GM19099 (cell line): ENCODE measurements around the gene DENND1B.

Source experiments
- POLR2A ChIP-seq: IDR thresholded peaks from 3 replicates; pipeline ENCODE4 v1.6.1; 2011; ENCODE audit warnings: low read depth; ENCODE audit not compliant: insufficient read length; ENCODE audit errors: extremely low read depth

DENND1B gene

GRCh38 chr1:197660389-197660788, 114.9 kb downstream of the DENND1B start:
- no peak for TF ChIP-seq POLR2A

- no peak for TF ChIP-seq POLR2A
Measured at GRCh38 chr1:197659171-197659570, 116.1 kb downstream of the DENND1B start.

- TF ChIP-seq POLR2A = no peak
Measured at GRCh38 chr1:197649188-197649587, 126.1 kb downstream of the DENND1B start.

GRCh38 chr1:197638316-197638715, 137.0 kb downstream of the DENND1B start:
- no peak for TF ChIP-seq POLR2A

- TF ChIP-seq POLR2A = no peak
Measured at GRCh38 chr1:197637406-197637805, 137.9 kb downstream of the DENND1B start.

- TF ChIP-seq POLR2A = no peak
Measured at GRCh38 chr1:197633447-197634078, 141.7 kb downstream of the DENND1B start.

GRCh38 chr1:197632651-197633050, 142.6 kb downstream of the DENND1B start:
- no peak for TF ChIP-seq POLR2A

GRCh38 chr1:197632005-197632404, 143.3 kb downstream of the DENND1B start:
- TF ChIP-seq POLR2A = no peak

- no peak for TF ChIP-seq POLR2A
Measured at GRCh38 chr1:197622371-197622770, 152.9 kb downstream of the DENND1B start.

GRCh38 chr1:197621761-197622160, 153.5 kb downstream of the DENND1B start:
- no peak for TF ChIP-seq POLR2A

- no peak for TF ChIP-seq POLR2A
Measured at GRCh38 chr1:197620714-197621163, 154.5 kb downstream of the DENND1B start.

- TF ChIP-seq POLR2A = no peak
Measured at GRCh38 chr1:197619008-197619640, 156.2 kb downstream of the DENND1B start.

- no peak for TF ChIP-seq POLR2A
Measured at GRCh38 chr1:197618061-197618460, 157.2 kb downstream of the DENND1B start.

- no peak for TF ChIP-seq POLR2A
Measured at GRCh38 chr1:197615693-197616011, 159.6 kb downstream of the DENND1B start.

GRCh38 chr1:197614916-197615692, 160.2 kb downstream of the DENND1B start:
- no peak for TF ChIP-seq POLR2A
